Measurements from ENCODE around the gene USP25. TPM values are rescaled to one million over a fixed set of nuclear protein-coding genes. Genes with fewer than 3 reads are reported as not detected.

The USP25 gene
- total and polyA plus RNA-seq, 2 of the 8 experiments (the other 6 are each of a cell fraction or from before 2014, with no cell fraction given), result 11.2 to 48.1 TPM

DNA sequence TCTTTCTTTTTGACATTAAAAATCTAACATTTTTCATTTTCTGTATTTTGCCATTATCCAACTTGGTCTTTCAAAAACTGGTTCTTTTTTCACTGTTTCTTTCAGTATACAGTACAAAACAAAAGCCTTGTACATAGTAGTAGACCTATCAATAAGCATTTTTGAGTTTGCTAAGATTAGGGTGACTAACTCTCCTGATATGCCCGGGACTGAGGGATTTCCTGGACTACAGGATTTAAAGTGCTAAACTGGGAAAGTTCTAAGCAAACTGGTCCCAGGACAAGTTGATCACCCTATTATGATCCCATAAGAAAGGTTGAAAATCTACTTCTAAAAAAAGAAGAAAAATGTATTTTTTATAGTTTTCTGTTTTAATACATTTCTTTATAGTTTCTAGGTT, 120.9 kb downstream of the USP25 start:
- H3K4me3 ChIP-seq (ENCODE audit: extremely low read depth in 1 of 4, insufficient read depth in 2 of 4, low read depth in 3 of 4, low read length in 4 of 4), result no peak overlapping the region
- no peaks in the 10 kb centered on the region for H3K79me2 ChIP-seq (ENCODE audit: control insufficient read depth in 1 of 2, insufficient read depth in 2 of 2, low read length in 2 of 2)
- H3K14ac ChIP-seq (ENCODE audit: insufficient read length), result no peak overlapping the region
- H3K27me3 ChIP-seq (replicated peaks in 1 of 4; ENCODE audit: control insufficient read depth in 3 of 4, extremely low read depth in 1 of 4, insufficient read depth in 3 of 4, low read length in 3 of 4), result no peaks in the 10 kb centered on the region
- no peak overlapping the region for H3K27ac ChIP-seq (ENCODE audit: low read depth, low read length)
- no peak overlapping the region for H3K9ac ChIP-seq (replicated peaks in 1 of 4; ENCODE audit: extremely low read depth in 1 of 4, low read depth in 3 of 4, low read length in 3 of 4)
- no peak overlapping the region for H2BK12ac ChIP-seq (ENCODE audit: low read depth, low read length)
- peaks cover 0 to 1% of the 10 kb centered on the region in 2 experiments for H4K20me1 ChIP-seq (replicated peaks in 1 of 2; ENCODE audit: control insufficient read depth in 1 of 2, insufficient read depth in 2 of 2, low read length in 2 of 2)
- H4K91ac ChIP-seq (replicated peaks; ENCODE audit: insufficient read length, low read length), result no peak overlapping the region
- POLR2A ChIA-PET (ENCODE audit: partially characterized antibody), result no interaction called here
- no peak overlapping the region for H3K4me2 ChIP-seq (ENCODE audit: insufficient read depth in 1 of 2, low read depth in 2 of 2, low read length in 2 of 2)
- TF ChIP-seq RFX5 (IDR thresholded peaks at IDR 0.05; ENCODE audit: borderline replicate concordance, low read depth, low read length), result no peak
- DNase-seq (ENCODE audit: low read depth in 1 of 2, low spot score in 2 of 2) (no peak), FAIRE-seq (no peak)
- H2BK120ac ChIP-seq (replicated peaks; ENCODE audit: low read depth, low read length), result no peak overlapping the region
- CTCF ChIA-PET (ENCODE audit: partially characterized antibody), result no interaction called here
- H2BK20ac ChIP-seq (ENCODE audit: low read length), result no peak overlapping the region
- no peaks in the 10 kb centered on the region for H3K4me1 ChIP-seq (replicated peaks in 1 of 4; ENCODE audit: control insufficient read depth in 3 of 4, insufficient read depth in 4 of 4, low read length in 3 of 4)
- no peak overlapping the region for H4K8ac ChIP-seq (ENCODE audit: extremely low read depth, insufficient read depth, low read length)
- H3K23ac ChIP-seq (ENCODE audit: insufficient read length), result no peak overlapping the region
- WGBS, 2 experiments (ENCODE audit: extremely low coverage in 1 of 2, insufficient coverage in 1 of 2, insufficient read length in 1 of 2, insufficient replicate concordance in 2 of 2, low coverage in 1 of 2, low lambda C conversion rate in 2 of 2, missing lambda C conversion rate in 1 of 2), result 94% methylated on average over 1 of the region's 1 CpG; no CpG with 5 or more reads in 1 of the 2 experiments
- no peak overlapping the region for H2BK5ac ChIP-seq (ENCODE audit: low read depth, low read length)
- H4K5ac ChIP-seq (ENCODE audit: insufficient read length, low read depth, low read length), result no peak overlapping the region
- no peaks in the 10 kb centered on the region; the same call in 1 of the 2 replicates for H3K79me1 ChIP-seq (ENCODE audit: low read depth, low read length)
- no peaks in the 10 kb centered on the region for H3K23me2 ChIP-seq (ENCODE audit: low read depth, low read length)
- H3K18ac ChIP-seq (ENCODE audit: extremely low read depth, low read length), result no peak overlapping the region
- H2AK5ac ChIP-seq (ENCODE audit: low read depth, low read length), result no peak overlapping the region
- no peak overlapping the region for H2BK15ac ChIP-seq (ENCODE audit: low read length)
- peaks cover 0 to 4% (median 2%) of the 10 kb centered on the region in 4 experiments; a peak in 4 of 8 replicates for H3K36me3 ChIP-seq (ENCODE audit: control insufficient read depth in 2 of 4, insufficient read depth in 4 of 4, low read length in 3 of 4)
- no peak overlapping the region for H3K4ac ChIP-seq (replicated peaks; ENCODE audit: insufficient read length, low read depth, low read length)
- no peak overlapping the region for H2AFZ ChIP-seq (ENCODE audit: low read length)
- no peaks in the 10 kb centered on the region for H3K9me3 ChIP-seq (ENCODE audit: insufficient read depth in 2 of 2, low read depth in 1 of 2, low read length in 1 of 2)
- no peak overlapping the region for H3K56ac ChIP-seq (replicated peaks; ENCODE audit: insufficient read length, low read depth, low read length)

Data from H1 (cell line).